Ascending aorta (tissue), 2 donors: ENCODE data around the gene STARD13. TPM values are rescaled to one million over a fixed set of nuclear protein-coding genes. Genes with fewer than 3 reads are reported as not detected.

Experiments used
- DNase-seq, 2 donors: peaks; one replicate each; pipeline ENCODE4 v3.0.0-alpha.2; 2019; ENCODE audit warnings: low spot score in 2 of 2
- H3K27ac ChIP-seq, 2 donors: fragments of 200-600 bp; sonication (generic); one replicate each; pipeline ENCODE4 v1.5.1; 2016 to 2017; ENCODE audit warnings: mild to moderate bottlenecking in 1 of 2
- H3K27me3 ChIP-seq: fragments of 200-600 bp; sonication (generic); one replicate; pipeline ENCODE4 v1.5.1; 2017
- H3K36me3 ChIP-seq, 2 donors: fragments of 200-600 bp; sonication (generic); one replicate each; pipeline ENCODE4 v1.5.1; 2016
- H3K4me1 ChIP-seq, 2 donors: fragments of 200-600 bp; sonication (generic); one replicate each; pipeline ENCODE4 v1.5.1; 2016 to 2017; ENCODE audit warnings: mild to moderate bottlenecking in 1 of 2
- H3K4me3 ChIP-seq, 2 donors: fragments of 200-600 bp; sonication (generic); one replicate each; pipeline ENCODE4 v1.5.1; 2016 to 2017; ENCODE audit warnings: mild to moderate bottlenecking in 1 of 2
- H3K9me3 ChIP-seq, 2 donors: fragments of 200-600 bp; sonication (generic); one replicate each; pipeline ENCODE4 v1.5.1; 2016
- CTCF ChIP-seq, 3 experiments: fragments of 200-600 bp in 2 of 3; fragments of 450-650 bp in 1 of 3; sonication (generic) in 2 of 3; IDR thresholded peaks; one replicate each; pipeline ENCODE4 v1.5.1; 2016 to 2019; ENCODE audit warnings: antibody characterized with exemption in 3 of 3, mild to moderate bottlenecking in 1 of 3, moderate library complexity in 1 of 3
- intact Hi-C: fragments of 100-400 bp; cut with DNase I; formaldehyde crosslinking; loops from one replicate; pipeline ENCODE4 v1.15.1; 2023
- total RNA-seq: library from RNA; depleted of rRNA; stranded (reverse); fragments of >200 nt; gene quantifications from one replicate; pipeline ENCODE4 v1.1.0, GENCODE V29; 2016

The STARD13 gene
- total RNA-seq, 1 donor from 2014 or later, result 34.6 TPM

DNA sequence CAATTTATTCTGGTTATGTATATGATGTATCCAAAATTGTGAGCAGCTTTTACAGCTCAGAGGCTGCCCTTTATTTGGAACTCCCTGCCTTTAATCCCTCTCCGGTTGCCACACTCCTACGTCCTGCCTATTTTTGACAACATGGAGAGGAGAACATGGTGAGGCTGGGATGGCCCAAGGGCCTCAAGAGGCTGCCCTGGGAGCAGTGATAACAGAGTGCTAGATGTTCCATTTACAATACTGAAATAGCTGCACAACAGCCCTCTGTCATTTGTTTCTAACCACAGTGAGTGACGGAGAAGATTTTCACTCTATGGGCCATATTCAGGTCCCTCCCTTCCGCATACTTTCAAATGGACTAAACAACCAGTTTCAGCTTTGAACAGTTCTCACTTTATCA is 33.4 kb downstream of the STARD13 start:
- no peak for DNase-seq
- Histone ChIP-seq H3K4me1 (no peaks in the 10 kb centered on the region), H3K9me3 (no peaks in the 10 kb centered on the region), H3K27me3 (no peaks in the 10 kb centered on the region), H3K36me3 (no peaks in the 10 kb centered on the region), H3K4me3 (no peak overlapping the region), H3K27ac (no peak overlapping the region)
- TF ChIP-seq CTCF (IDR thresholded peaks at IDR 0.05), result no peak
- intact Hi-C loops, result no loop called here

GRCh38 chr13:33251131-33251661 is 34.4 kb downstream of the STARD13 start:
- no peaks in the 10 kb centered on the region for H3K9me3 ChIP-seq
- H3K27me3 ChIP-seq, result no peaks in the 10 kb centered on the region
- no peaks in the 10 kb centered on the region for H3K36me3 ChIP-seq
- H3K27ac ChIP-seq, result no peak overlapping the region
- intact Hi-C loops, result no loop called here
- no peak for DNase-seq
- no peak for TF ChIP-seq CTCF (IDR thresholded peaks at IDR 0.05)
- H3K4me1 ChIP-seq, result no peaks in the 10 kb centered on the region
- H3K4me3 ChIP-seq, result no peak overlapping the region

- Histone ChIP-seq H3K9me3 (no peaks in the 10 kb centered on the region), H3K27me3 (no peaks in the 10 kb centered on the region), H3K36me3 (no peaks in the 10 kb centered on the region), H3K27ac (no peak overlapping the region), H3K4me3 (no peak overlapping the region), H3K4me1 (no peaks in the 10 kb centered on the region)
- no peak for TF ChIP-seq CTCF (IDR thresholded peaks at IDR 0.05)
- no peak for DNase-seq
- intact Hi-C loops, result no loop called here
Observed at GRCh38 chr13:33250609-33251008, 34.9 kb downstream of the STARD13 start.

DNA sequence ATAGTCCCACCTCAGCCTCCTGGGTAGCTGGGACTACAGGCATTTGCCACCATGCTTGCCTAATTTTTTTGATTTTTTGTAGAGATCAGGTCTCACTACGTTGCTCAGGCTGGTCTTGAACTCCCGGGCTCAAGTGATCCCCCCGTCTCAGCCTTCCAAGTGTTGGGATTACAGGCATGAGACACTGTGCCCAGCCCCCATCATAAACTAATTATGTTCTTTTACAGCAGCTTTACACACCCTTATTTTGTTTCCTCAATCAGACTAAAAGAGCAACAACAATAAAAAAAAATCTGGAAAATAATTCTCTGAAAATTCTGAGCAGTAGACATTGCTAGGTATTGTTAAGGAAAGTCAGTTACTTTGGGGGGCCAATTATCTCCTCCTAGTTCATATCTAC is 35.7 kb downstream of the STARD13 start:
- no peak for TF ChIP-seq CTCF (IDR thresholded peaks at IDR 0.05)
- Histone ChIP-seq H3K4me3 (no peak overlapping the region), H3K36me3 (no peaks in the 10 kb centered on the region), H3K4me1 (no peaks in the 10 kb centered on the region), H3K9me3 (no peaks in the 10 kb centered on the region), H3K27me3 (no peaks in the 10 kb centered on the region), H3K27ac (no peak overlapping the region)
- intact Hi-C loops, result no loop called here
- no peak for DNase-seq

GRCh38 chr13:33249066-33249465 is 36.5 kb downstream of the STARD13 start:
- no peak for DNase-seq
- intact Hi-C loops, result no loop called here
- H3K4me1 ChIP-seq, result no peaks in the 10 kb centered on the region
- H3K27me3 ChIP-seq, result no peaks in the 10 kb centered on the region
- no peak overlapping the region for H3K27ac ChIP-seq
- no peak overlapping the region for H3K4me3 ChIP-seq
- H3K9me3 ChIP-seq, result no peaks in the 10 kb centered on the region
- no peak for TF ChIP-seq CTCF (IDR thresholded peaks at IDR 0.05)
- H3K36me3 ChIP-seq, result no peaks in the 10 kb centered on the region
